WTC11 (cell line): ENCODE results near the gene MAGI2.

ENCODE experiments used
- ELF4 ChIP-seq: sonication (generic); formaldehyde crosslinking; IDR thresholded peaks from 2 replicates; pipeline ENCODE4 v1.8.1; 2022; ENCODE audit warnings: low read depth, mild to moderate bottlenecking, moderate library complexity, missing genetic modification reagents
- JUN ChIP-seq: sonication (generic); formaldehyde crosslinking; IDR thresholded peaks from 2 replicates; pipeline ENCODE4 v1.8.0; 2023; ENCODE audit warnings: mild to moderate bottlenecking, missing genetic modification reagents
- MXD4 ChIP-seq: fragments of 250-450 bp; sonication (Bioruptor Pico); IDR thresholded peaks from 2 replicates; pipeline ENCODE4 v1.8.0; 2021; ENCODE audit warnings: mild to moderate bottlenecking, moderate library complexity, borderline replicate concordance
- MYBL2 ChIP-seq: sonication (generic); formaldehyde crosslinking; IDR thresholded peaks from 2 replicates; pipeline ENCODE4 v1.8.1; 2023; ENCODE audit warnings: mild to moderate bottlenecking, moderate library complexity, missing genetic modification reagents
- RELA ChIP-seq: sonication (generic); formaldehyde crosslinking; IDR thresholded peaks from 2 replicates; pipeline ENCODE4 v1.8.1; 2022; ENCODE audit warnings: missing genetic modification reagents, mild to moderate bottlenecking, borderline replicate concordance
- ZBTB21 ChIP-seq: sonication (generic); formaldehyde crosslinking; IDR thresholded peaks from 2 replicates; pipeline ENCODE4 v1.8.1; 2023; ENCODE audit warnings: mild to moderate bottlenecking, missing genetic modification reagents, borderline replicate concordance
- ZNF263 ChIP-seq: sonication (generic); formaldehyde crosslinking; IDR thresholded peaks from 2 replicates; pipeline ENCODE4 v1.8.1; 2022; ENCODE audit warnings: low read depth, mild to moderate bottlenecking, moderate library complexity, missing genetic modification reagents
- ZNF423 ChIP-seq: fragments of 250-450 bp; sonication (Bioruptor Pico); IDR thresholded peaks from 2 replicates; pipeline ENCODE4 v2.1.2; 2022; ENCODE audit warnings: mild to moderate bottlenecking, moderate library complexity
- TF ChIP-seq, protein P1 (sequence below): sonication (generic); formaldehyde crosslinking; IDR thresholded peaks from 2 replicates; pipeline ENCODE4 v1.8.1; 2023; ENCODE audit warnings: mild to moderate bottlenecking, missing genetic modification reagents, moderate library complexity
- TF ChIP-seq, protein P2 (sequence below): fragments of 200-600 bp; IDR thresholded peaks from 2 replicates; pipeline ENCODE4 v1.8.0; 2022; ENCODE audit warnings: antibody characterized with exemption
- TF ChIP-seq, protein P3 (sequence below): sonication (generic); formaldehyde crosslinking; IDR thresholded peaks from 2 replicates; pipeline ENCODE4 v1.8.0; 2022; ENCODE audit warnings: mild to moderate bottlenecking, missing genetic modification reagents
- TF ChIP-seq, protein P4 (sequence below): sonication (generic); formaldehyde crosslinking; IDR thresholded peaks from 2 replicates; pipeline ENCODE4 v1.8.1; 2022; ENCODE audit warnings: low read depth, mild to moderate bottlenecking, moderate library complexity, missing genetic modification reagents, borderline replicate concordance
- TF ChIP-seq, protein P5 (sequence below): sonication (generic); formaldehyde crosslinking; IDR thresholded peaks from 2 replicates; pipeline ENCODE4 v1.8.0; 2023; ENCODE audit warnings: mild to moderate bottlenecking, missing genetic modification reagents
- TF ChIP-seq, protein P6 (sequence below): sonication (generic); formaldehyde crosslinking; IDR thresholded peaks from 2 replicates; pipeline ENCODE4 v1.8.0; 2022; ENCODE audit warnings: mild to moderate bottlenecking, missing genetic modification reagents

DNA sequence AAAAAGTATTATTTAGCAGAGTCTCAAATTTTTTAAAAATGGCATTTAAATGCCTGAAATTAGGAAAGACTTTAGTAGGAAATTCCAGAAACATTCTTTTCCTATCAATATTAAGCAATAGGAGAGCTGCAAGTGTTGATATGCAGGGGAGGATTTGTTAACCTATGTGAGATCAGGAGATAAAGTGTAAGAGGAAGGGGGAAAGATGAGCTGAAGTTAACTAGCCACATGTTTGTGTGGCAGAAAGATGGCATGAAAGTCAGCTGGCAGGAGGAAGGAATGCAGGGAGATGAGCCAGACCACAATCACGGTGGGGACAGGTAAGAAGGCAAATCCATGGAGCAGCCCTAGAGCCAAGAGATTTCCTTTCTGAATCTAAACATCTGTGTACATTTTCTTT is 303.6 kb downstream of the MAGI2 start:
- TF ChIP-seq ZBTB21 (CRISPR knock-in tag) (no peak), ELF4 (CRISPR knock-in tag) (no peak), ZNF423 (CRISPR knock-in tag) (no peak), MYBL2 (CRISPR knock-in tag) (no peak), JUN (no peak), RELA (no peak), ZNF263 (CRISPR knock-in tag) (no peak), MXD4 (no peak)
- TF ChIP-seq, protein P1, sequence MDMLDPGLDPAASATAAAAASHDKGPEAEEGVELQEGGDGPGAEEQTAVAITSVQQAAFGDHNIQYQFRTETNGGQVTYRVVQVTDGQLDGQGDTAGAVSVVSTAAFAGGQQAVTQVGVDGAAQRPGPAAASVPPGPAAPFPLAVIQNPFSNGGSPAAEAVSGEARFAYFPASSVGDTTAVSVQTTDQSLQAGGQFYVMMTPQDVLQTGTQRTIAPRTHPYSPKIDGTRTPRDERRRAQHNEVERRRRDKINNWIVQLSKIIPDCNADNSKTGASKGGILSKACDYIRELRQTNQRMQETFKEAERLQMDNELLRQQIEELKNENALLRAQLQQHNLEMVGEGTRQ (CRISPR knock-in tag), result no peak
- TF ChIP-seq, protein P2, sequence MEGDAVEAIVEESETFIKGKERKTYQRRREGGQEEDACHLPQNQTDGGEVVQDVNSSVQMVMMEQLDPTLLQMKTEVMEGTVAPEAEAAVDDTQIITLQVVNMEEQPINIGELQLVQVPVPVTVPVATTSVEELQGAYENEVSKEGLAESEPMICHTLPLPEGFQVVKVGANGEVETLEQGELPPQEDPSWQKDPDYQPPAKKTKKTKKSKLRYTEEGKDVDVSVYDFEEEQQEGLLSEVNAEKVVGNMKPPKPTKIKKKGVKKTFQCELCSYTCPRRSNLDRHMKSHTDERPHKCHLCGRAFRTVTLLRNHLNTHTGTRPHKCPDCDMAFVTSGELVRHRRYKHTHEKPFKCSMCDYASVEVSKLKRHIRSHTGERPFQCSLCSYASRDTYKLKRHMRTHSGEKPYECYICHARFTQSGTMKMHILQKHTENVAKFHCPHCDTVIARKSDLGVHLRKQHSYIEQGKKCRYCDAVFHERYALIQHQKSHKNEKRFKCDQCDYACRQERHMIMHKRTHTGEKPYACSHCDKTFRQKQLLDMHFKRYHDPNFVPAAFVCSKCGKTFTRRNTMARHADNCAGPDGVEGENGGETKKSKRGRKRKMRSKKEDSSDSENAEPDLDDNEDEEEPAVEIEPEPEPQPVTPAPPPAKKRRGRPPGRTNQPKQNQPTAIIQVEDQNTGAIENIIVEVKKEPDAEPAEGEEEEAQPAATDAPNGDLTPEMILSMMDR, result no peak
- TF ChIP-seq, protein P3, sequence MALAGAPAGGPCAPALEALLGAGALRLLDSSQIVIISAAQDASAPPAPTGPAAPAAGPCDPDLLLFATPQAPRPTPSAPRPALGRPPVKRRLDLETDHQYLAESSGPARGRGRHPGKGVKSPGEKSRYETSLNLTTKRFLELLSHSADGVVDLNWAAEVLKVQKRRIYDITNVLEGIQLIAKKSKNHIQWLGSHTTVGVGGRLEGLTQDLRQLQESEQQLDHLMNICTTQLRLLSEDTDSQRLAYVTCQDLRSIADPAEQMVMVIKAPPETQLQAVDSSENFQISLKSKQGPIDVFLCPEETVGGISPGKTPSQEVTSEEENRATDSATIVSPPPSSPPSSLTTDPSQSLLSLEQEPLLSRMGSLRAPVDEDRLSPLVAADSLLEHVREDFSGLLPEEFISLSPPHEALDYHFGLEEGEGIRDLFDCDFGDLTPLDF (CRISPR knock-in tag), result no peak
- TF ChIP-seq, protein P4, sequence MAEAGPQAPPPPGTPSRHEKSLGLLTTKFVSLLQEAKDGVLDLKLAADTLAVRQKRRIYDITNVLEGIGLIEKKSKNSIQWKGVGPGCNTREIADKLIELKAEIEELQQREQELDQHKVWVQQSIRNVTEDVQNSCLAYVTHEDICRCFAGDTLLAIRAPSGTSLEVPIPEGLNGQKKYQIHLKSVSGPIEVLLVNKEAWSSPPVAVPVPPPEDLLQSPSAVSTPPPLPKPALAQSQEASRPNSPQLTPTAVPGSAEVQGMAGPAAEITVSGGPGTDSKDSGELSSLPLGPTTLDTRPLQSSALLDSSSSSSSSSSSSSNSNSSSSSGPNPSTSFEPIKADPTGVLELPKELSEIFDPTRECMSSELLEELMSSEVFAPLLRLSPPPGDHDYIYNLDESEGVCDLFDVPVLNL (CRISPR knock-in tag), result no peak
- TF ChIP-seq, protein P5, sequence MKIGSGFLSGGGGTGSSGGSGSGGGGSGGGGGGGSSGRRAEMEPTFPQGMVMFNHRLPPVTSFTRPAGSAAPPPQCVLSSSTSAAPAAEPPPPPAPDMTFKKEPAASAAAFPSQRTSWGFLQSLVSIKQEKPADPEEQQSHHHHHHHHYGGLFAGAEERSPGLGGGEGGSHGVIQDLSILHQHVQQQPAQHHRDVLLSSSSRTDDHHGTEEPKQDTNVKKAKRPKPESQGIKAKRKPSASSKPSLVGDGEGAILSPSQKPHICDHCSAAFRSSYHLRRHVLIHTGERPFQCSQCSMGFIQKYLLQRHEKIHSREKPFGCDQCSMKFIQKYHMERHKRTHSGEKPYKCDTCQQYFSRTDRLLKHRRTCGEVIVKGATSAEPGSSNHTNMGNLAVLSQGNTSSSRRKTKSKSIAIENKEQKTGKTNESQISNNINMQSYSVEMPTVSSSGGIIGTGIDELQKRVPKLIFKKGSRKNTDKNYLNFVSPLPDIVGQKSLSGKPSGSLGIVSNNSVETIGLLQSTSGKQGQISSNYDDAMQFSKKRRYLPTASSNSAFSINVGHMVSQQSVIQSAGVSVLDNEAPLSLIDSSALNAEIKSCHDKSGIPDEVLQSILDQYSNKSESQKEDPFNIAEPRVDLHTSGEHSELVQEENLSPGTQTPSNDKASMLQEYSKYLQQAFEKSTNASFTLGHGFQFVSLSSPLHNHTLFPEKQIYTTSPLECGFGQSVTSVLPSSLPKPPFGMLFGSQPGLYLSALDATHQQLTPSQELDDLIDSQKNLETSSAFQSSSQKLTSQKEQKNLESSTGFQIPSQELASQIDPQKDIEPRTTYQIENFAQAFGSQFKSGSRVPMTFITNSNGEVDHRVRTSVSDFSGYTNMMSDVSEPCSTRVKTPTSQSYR (CRISPR knock-in tag), result no peak
- TF ChIP-seq, protein P6, sequence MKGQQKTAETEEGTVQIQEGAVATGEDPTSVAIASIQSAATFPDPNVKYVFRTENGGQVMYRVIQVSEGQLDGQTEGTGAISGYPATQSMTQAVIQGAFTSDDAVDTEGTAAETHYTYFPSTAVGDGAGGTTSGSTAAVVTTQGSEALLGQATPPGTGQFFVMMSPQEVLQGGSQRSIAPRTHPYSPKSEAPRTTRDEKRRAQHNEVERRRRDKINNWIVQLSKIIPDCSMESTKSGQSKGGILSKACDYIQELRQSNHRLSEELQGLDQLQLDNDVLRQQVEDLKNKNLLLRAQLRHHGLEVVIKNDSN (CRISPR knock-in tag), result no peak
